Measurements from ENCODE around the gene GAGE12E.
"Not testable (repeated sequence)": the region's sequence is repeated elsewhere in the genome, so short reads cannot be mapped to it uniquely, and the experiment has no call there.

DNA sequence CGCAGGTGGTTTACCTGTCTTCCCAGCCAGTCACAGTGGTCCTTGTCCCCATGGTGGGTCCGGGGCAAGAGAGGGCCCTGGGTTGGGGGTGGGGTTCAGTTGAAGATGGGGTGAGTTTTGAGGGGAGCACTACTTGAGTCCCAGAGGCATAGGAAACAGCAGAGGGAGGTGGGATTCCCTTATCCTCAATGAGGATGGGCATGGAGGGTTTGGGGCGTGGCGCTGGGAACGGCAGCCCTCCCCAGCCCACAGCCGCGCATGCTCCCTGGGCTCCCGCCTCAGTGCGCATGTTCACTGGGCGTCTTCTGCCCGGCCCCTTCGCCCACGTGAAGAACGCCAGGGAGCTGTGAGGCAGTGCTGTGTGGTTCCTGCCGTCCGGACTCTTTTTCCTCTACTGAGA lies at the start of gene GAGE12E:
- TF ChIP-seq, protein P1, sequence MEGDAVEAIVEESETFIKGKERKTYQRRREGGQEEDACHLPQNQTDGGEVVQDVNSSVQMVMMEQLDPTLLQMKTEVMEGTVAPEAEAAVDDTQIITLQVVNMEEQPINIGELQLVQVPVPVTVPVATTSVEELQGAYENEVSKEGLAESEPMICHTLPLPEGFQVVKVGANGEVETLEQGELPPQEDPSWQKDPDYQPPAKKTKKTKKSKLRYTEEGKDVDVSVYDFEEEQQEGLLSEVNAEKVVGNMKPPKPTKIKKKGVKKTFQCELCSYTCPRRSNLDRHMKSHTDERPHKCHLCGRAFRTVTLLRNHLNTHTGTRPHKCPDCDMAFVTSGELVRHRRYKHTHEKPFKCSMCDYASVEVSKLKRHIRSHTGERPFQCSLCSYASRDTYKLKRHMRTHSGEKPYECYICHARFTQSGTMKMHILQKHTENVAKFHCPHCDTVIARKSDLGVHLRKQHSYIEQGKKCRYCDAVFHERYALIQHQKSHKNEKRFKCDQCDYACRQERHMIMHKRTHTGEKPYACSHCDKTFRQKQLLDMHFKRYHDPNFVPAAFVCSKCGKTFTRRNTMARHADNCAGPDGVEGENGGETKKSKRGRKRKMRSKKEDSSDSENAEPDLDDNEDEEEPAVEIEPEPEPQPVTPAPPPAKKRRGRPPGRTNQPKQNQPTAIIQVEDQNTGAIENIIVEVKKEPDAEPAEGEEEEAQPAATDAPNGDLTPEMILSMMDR (conservative IDR thresholded peaks at IDR 0.05; ENCODE audit: low read depth, low read length), result not testable (repeated sequence)
- not testable (repeated sequence) for TF ChIP-seq EZH2 (IDR thresholded peaks at IDR 0.05; ENCODE audit: borderline replicate concordance, low read depth, low read length, poor library complexity, severe bottlenecking)
